Peyer's patch (tissue), 4 donors: ENCODE data around the gene PIAS4. TPM values are rescaled to one million over a fixed set of nuclear protein-coding genes. Genes with fewer than 3 reads are reported as not detected.
"Not testable (repeated sequence)": the region's sequence is repeated elsewhere in the genome, so short reads cannot be mapped to it uniquely, and the experiment has no call there.

Experiments used
- DNase-seq, 3 donors: peaks; one replicate each; pipeline ENCODE4 v3.0.0-alpha.2; 2017 to 2019
- H3K27ac ChIP-seq, 4 donors: fragments of 200-600 bp; sonication (generic); one replicate each; pipeline ENCODE4 v1.5.1; 2016 to 2019
- H3K27me3 ChIP-seq, 2 donors: fragments of 200-600 bp; sonication (generic); one replicate each; pipeline ENCODE4 v1.5.1; 2019
- H3K36me3 ChIP-seq, 3 donors: fragments of 200-600 bp; sonication (generic); one replicate each; pipeline ENCODE4 v1.5.1; 2016 to 2019
- H3K4me1 ChIP-seq, 4 donors: fragments of 200-600 bp; sonication (generic); one replicate each; pipeline ENCODE4 v1.5.1; 2016 to 2019
- H3K4me3 ChIP-seq, 4 donors: fragments of 200-600 bp; sonication (generic); 1 replicate in 3 of 4; 2 replicates in 1 of 4; pipeline ENCODE4 v1.5.1; 2016 to 2019; ENCODE audit warnings: mild to moderate bottlenecking in 1 of 4
- H3K9me3 ChIP-seq, 4 donors: fragments of 200-600 bp; sonication (generic); one replicate each; pipeline ENCODE4 v1.5.1; 2016 to 2019; ENCODE audit warnings: mild to moderate bottlenecking in 1 of 4
- POLR2A ChIP-seq, 2 donors: fragments of 450-650 bp; IDR thresholded peaks; one replicate each; pipeline ENCODE4 v1.5.1; 2017; ENCODE audit warnings: antibody characterized with exemption in 2 of 2, mild to moderate bottlenecking in 2 of 2, moderate library complexity in 2 of 2
- total RNA-seq, 4 donors: library from RNA; depleted of rRNA; stranded (reverse); fragments of >200 nt; gene quantifications; one replicate each; pipeline ENCODE4 v1.1.0, GENCODE V29; 2016
- TF ChIP-seq, protein P1 (sequence below), 6 experiments: fragments of 450-650 bp in 4 of 6; fragments of 200-600 bp in 2 of 6; sonication (generic) in 1 of 6; IDR thresholded peaks; one replicate each; pipeline ENCODE4 v1.5.1; 2017 to 2019; ENCODE audit warnings: antibody characterized with exemption in 6 of 6, mild to moderate bottlenecking in 3 of 6, moderate library complexity in 1 of 6

The PIAS4 gene
- total RNA-seq, 4 donors from 2014 or later, result 15.9 to 47.9 (median 24.2) TPM

DNA sequence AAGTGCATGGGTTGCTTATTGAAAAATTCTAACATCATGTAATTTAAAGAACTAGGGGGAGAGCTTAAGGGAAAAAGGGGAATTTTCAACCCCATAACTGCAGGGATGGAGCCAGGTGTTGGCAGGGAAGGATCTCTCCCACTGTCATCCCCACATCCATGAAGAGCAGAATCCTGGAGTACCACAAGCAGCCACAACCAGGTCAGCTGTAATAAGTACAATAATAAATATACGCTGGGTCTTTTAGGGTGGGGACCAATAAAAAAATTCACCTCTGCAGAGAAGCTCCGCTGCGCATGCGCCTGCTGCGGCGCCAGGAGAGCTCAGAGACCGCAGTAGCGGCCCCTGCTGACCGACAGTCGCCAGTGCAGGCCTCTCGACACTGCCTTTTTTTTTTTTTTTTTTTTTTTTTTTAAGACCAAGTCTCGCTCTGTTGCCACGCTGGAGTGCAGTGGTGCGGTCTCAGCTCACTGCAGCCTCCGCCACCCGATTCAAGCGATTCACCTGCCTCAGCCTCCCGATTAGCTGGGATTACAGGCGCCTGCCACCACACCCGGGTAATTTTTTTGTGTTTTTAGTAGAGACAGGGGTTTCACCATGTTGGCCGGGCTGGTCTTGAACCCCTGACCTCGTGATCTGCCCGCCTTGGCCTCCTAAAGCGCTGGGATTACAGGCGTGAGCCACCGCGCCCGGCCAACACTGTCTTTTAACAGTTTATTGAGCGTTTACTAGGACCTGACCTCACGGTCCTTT is 19.7 kb upstream of the PIAS4 start:
- H3K9me3 ChIP-seq, result no peaks in the 10 kb centered on the region
- H3K27me3 ChIP-seq, result no peaks in the 10 kb centered on the region
- peak overlapping the region in 2 of 4 donors; percentile 90 to 96 for H3K27ac ChIP-seq
- TF ChIP-seq POLR2A (IDR thresholded peaks at IDR 0.05), result no peak
- TF ChIP-seq, protein P1, sequence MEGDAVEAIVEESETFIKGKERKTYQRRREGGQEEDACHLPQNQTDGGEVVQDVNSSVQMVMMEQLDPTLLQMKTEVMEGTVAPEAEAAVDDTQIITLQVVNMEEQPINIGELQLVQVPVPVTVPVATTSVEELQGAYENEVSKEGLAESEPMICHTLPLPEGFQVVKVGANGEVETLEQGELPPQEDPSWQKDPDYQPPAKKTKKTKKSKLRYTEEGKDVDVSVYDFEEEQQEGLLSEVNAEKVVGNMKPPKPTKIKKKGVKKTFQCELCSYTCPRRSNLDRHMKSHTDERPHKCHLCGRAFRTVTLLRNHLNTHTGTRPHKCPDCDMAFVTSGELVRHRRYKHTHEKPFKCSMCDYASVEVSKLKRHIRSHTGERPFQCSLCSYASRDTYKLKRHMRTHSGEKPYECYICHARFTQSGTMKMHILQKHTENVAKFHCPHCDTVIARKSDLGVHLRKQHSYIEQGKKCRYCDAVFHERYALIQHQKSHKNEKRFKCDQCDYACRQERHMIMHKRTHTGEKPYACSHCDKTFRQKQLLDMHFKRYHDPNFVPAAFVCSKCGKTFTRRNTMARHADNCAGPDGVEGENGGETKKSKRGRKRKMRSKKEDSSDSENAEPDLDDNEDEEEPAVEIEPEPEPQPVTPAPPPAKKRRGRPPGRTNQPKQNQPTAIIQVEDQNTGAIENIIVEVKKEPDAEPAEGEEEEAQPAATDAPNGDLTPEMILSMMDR (IDR thresholded peaks at IDR 0.05), result peak; percentile 70 to 89 (median 81)
- H3K4me1 ChIP-seq, result peaks cover 9 to 39% (median 16%) of the 10 kb centered on the region in 4 donors
- H3K4me3 ChIP-seq, result peak overlapping the region in 3 of 4 donors; percentile 9 to 96 (median 44)
- H3K36me3 ChIP-seq, result peaks cover 0 to 14% (median 0%) of the 10 kb centered on the region in 3 donors
- peak; percentile 90 to 96 (median 90) for DNase-seq

DNA sequence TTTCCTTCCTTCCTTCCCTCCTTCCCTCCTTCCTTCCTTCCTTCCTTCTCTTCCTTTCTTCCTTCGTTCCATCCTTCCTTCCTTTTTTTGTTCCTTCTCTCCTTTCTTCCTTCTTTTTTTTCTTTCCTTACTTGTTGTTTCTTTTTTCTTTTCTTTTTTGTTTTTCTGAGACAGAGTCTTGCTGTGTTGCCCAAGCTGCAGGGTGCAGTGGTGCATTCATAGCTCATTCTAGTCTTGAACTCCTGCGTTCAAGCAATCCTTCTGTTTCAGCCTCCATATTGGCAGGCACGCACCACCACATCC is 16.8 kb upstream of the PIAS4 start:
- DNase-seq, result no peak
- Histone ChIP-seq H3K36me3 (no peaks in the 10 kb centered on the region), H3K9me3 (no peaks in the 10 kb centered on the region), H3K4me3 (no peak overlapping the region), H3K27me3 (no peaks in the 10 kb centered on the region), H3K4me1 (peaks cover 3 to 19% (median 9%) of the 10 kb centered on the region in 4 donors), H3K27ac (no peak overlapping the region)
- TF ChIP-seq POLR2A (IDR thresholded peaks at IDR 0.05), result no peak
- TF ChIP-seq, protein P1 (IDR thresholded peaks at IDR 0.05), result no peak

DNA sequence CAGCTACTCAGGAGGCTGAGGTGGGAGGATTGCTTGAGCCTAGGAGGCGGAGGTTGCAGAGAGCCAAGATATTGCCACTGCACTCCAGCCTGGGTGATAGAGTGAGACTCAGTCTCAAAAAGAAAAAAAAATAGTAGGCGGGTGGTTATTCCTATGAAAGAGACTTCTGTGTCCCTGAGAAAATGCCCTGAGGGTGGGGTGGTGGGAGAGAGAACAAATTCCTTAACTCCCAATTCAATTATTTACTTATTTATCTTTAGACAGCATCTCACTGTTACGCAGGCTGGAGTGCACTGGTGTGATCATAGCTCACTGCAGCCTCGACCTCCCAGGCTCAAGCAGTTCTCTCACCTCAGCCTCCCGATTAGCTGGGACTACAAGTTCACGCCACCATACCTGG is 11.9 kb upstream of the PIAS4 start:
- no peak for DNase-seq
- no peaks in the 10 kb centered on the region for H3K9me3 ChIP-seq
- H3K27ac ChIP-seq, result no peak overlapping the region
- no peaks in the 10 kb centered on the region for H3K27me3 ChIP-seq
- H3K4me3 ChIP-seq, result no peak overlapping the region
- no peaks in the 10 kb centered on the region for H3K36me3 ChIP-seq
- no peaks in the 10 kb centered on the region for H3K4me1 ChIP-seq
- no peak for TF ChIP-seq POLR2A (IDR thresholded peaks at IDR 0.05)
- TF ChIP-seq, protein P1 (IDR thresholded peaks at IDR 0.05), result no peak

DNA sequence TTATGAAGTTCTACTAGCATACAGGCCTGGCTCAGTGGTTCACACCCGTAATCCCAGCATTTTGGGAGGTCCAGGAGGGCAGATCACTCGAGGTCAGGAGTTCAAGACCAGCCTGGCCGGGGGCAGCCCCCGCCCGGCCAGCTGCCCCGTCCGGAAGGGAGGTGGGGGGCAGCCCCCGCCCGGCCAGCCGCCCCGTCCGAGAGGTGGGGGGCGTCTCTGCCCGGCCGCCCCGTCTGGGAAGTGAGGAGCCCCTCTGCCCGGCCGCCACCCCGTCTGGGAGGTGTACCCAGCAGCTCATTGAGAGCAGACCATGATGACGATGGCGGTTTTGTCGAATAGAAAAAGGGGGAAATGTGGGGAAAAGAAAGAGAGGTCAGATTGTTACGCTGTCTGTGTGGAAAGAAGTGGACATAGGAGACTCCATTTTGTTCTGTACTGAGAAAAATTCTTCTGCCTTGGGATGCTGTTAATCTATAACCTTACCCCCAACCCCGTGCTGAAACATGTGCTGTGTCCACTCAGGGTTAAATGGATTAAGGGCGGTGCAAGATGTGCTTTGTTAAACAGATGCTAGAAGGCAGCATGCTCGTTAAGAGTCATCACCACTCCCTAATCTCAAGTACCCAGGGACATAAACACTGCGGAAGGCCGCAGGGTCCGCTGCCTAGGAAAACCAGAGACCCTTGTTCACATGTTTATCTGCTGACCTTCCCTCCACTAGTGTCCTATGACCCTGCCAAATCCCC is 8.7 kb upstream of the PIAS4 start:
- not testable (repeated sequence) for H3K4me1 ChIP-seq, H3K27ac ChIP-seq, H3K27me3 ChIP-seq, H3K4me3 ChIP-seq, H3K9me3 ChIP-seq, DNase-seq, H3K36me3 ChIP-seq

DNA sequence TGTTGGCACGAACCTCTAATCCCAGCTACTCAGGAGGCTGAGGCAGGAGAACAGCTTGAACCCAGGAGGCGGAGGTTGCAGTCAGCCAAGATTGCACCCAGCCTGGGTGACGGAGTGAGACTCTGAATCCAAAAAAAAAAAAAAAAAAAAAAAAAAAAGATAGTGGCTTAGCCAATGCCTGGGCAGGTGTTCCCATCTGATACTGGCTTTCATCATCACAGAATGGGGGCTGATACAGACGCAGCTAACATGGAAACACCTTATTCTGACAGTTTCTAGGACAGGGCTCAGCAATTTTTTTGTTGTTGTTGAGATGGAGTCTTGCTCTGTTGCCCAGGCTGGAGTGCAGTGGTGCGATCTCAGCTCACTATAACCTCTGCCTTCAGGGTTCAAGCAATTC is 6.7 kb upstream of the PIAS4 start:
- not testable (repeated sequence) for H3K4me1 ChIP-seq, H3K27ac ChIP-seq, H3K9me3 ChIP-seq, H3K4me3 ChIP-seq, H3K27me3 ChIP-seq, H3K36me3 ChIP-seq, DNase-seq

DNA sequence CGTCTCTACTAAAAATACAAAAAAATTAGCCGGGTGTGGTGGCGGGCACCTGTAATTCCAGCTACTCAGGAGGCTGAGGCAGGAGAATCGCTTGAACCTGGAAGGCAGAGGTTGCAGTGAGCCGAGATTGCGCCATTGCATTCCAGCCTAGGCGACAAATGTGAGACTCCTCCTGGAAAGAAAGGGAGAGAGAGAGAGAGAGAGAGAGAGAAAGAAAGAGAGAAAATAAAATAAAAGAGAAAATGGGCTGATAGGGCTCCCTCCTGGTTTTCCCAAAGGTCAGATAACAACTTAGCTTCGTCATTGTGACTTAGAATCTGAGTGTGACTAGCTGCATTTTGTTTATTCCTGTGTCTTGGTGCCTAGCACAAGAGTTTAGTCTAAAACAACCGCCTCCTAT is 2.1 kb upstream of the PIAS4 start:
- not testable (repeated sequence) for H3K27me3 ChIP-seq, DNase-seq, H3K4me3 ChIP-seq, H3K9me3 ChIP-seq, H3K36me3 ChIP-seq, H3K27ac ChIP-seq
- peaks cover 0 to 30% (median 15%) of the 10 kb centered on the region in 4 donors for H3K4me1 ChIP-seq

DNA sequence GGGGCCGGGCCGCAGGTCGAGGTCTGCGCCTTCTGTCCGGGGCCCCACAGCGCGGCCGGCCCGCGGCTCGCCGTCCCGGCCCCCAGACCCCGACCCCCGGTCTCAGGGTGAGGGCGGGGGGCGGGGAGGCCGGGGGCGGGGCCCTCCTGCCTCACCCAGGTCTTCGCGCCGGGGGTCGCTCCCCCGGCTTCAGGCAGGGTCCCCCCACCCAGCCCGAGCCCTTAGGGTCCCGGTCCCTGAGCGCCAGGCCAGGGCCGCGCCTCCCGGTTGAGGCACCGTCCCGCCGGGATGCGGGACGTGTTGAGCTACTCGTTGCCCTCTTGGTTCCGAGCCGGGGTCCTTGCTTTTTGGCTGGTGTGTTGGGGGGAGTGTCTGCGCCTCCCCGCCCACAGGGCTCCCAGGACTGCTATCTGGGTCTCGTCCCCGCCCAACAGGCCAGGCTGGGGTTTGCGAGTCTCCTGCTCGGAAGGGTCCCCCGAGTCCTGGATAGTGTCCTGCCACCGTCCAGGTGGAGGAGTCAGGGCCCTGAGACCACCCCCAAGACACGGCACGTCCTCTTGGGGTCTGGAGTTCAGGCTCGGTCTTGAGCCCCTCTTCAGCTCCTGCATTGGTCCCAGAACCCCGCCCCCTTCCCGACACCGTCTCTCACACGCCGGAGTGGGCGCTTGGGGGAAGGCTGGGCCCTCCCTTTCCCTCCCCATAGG is 452 bp downstream of the PIAS4 start:
- TF ChIP-seq, protein P1 (IDR thresholded peaks at IDR 0.05), result no peak
- TF ChIP-seq POLR2A (IDR thresholded peaks at IDR 0.05), result no peak

More for the DNA sequence above, 452 bp downstream of the PIAS4 start:
- Histone ChIP-seq H3K27me3 (no peaks in the 10 kb centered on the region), H3K4me3 (peak overlapping the region; percentile 95 to 100 (median 96)), H3K36me3 (peaks cover 0 to 6% (median 0%) of the 10 kb centered on the region in 3 donors), H3K27ac (peak overlapping the region; percentile 72 to 97 (median 86)), H3K4me1 (peaks cover 0 to 40% (median 16%) of the 10 kb centered on the region in 4 donors), H3K9me3 (no peaks in the 10 kb centered on the region)
- DNase-seq, result peak in 2 of 3 donors; percentile 43 to 57
